Measurements from ENCODE around the gene SLC29A3.

SLC29A3 gene

DNA sequence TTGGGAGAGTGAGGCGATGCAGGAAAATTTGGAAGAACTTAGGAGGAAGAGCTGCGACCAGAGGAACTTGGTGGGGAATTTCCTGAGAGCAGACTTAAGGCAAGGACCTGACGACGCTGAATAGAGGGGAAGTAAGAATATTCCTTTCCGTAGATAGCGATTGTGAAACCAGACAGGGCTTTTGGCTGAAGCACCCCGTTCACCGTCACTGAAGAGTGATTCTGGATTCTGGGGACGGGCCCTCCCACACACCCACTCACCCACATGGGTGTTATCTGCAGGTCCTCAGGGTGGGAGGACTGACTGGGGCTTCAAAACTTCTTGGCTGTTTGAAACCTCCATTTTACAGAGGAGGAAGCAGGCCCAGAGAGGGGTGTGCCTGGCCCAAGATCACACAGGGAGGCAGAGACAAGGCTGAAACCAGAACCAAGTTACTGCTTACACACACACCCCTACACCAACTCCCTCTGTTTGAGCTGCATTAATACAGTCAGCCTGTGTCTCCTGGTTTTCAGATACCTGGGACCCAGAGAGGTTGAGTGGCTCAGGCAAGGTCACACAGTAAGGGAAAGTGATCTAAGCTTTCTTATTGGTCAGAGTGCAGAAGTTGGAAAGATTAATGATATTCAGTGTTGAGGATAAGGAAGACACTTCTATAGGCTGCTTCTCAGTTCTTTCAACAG is 40.4 kb downstream of the SLC29A3 start:
- Histone ChIP-seq H3K4me3 (ENCODE audit: low read depth, low read length) (no peak overlapping the region), H3K4me1 (peaks cover 5% of the 10 kb centered on the region; the same call in 1 of the 2 replicates), H3K36me3 (no peaks in the 10 kb centered on the region), H3K9me3 (no peaks in the 10 kb centered on the region), H3K27me3 (no peaks in the 10 kb centered on the region)
- TF ChIP-seq, protein P1, sequence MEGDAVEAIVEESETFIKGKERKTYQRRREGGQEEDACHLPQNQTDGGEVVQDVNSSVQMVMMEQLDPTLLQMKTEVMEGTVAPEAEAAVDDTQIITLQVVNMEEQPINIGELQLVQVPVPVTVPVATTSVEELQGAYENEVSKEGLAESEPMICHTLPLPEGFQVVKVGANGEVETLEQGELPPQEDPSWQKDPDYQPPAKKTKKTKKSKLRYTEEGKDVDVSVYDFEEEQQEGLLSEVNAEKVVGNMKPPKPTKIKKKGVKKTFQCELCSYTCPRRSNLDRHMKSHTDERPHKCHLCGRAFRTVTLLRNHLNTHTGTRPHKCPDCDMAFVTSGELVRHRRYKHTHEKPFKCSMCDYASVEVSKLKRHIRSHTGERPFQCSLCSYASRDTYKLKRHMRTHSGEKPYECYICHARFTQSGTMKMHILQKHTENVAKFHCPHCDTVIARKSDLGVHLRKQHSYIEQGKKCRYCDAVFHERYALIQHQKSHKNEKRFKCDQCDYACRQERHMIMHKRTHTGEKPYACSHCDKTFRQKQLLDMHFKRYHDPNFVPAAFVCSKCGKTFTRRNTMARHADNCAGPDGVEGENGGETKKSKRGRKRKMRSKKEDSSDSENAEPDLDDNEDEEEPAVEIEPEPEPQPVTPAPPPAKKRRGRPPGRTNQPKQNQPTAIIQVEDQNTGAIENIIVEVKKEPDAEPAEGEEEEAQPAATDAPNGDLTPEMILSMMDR (IDR thresholded peaks at IDR 0.05; ENCODE audit: low read depth, low read length), result no peak
- DNase-seq, result no peak

DNA sequence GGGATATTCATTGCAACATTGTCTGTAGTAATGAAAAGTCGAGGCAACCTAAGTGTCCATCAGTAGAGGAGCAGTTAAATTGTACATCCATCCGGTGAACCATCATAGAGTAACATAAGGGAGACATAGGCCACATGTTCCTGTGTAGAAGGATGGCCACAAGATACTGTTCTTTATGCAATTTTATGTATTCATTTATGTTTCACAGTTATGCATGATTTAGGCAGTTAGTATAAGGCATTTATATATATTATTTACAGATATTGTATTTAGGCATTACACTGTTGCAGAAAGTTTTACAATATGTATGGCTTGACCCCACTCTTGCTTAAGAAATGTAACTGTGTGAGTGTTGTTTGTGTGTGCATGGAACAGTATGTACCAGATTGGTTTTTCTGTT is 41.7 kb downstream of the SLC29A3 start:
- no peak for DNase-seq
- peaks cover 5% of the 10 kb centered on the region; the same call in 1 of the 2 replicates for H3K4me1 ChIP-seq
- TF ChIP-seq, protein P1 (IDR thresholded peaks at IDR 0.05; ENCODE audit: low read depth, low read length), result no peak
- no peaks in the 10 kb centered on the region for H3K9me3 ChIP-seq
- H3K36me3 ChIP-seq, result no peaks in the 10 kb centered on the region
- no peak overlapping the region for H3K4me3 ChIP-seq (ENCODE audit: low read depth, low read length)
- H3K27me3 ChIP-seq, result no peaks in the 10 kb centered on the region

GRCh38 chr10:71361581-71361980 is 42.5 kb downstream of the SLC29A3 start:
- Histone ChIP-seq H3K27me3 (no peaks in the 10 kb centered on the region), H3K36me3 (no peaks in the 10 kb centered on the region), H3K4me1 (peaks cover 5% of the 10 kb centered on the region; the same call in 1 of the 2 replicates), H3K9me3 (no peaks in the 10 kb centered on the region), H3K4me3 (ENCODE audit: low read depth, low read length) (no peak overlapping the region)
- no peak for DNase-seq
- TF ChIP-seq, protein P1 (IDR thresholded peaks at IDR 0.05; ENCODE audit: low read depth, low read length), result no peak

GRCh38 chr10:71362141-71362540 is 43.1 kb downstream of the SLC29A3 start:
- TF ChIP-seq, protein P1 (IDR thresholded peaks at IDR 0.05; ENCODE audit: low read depth, low read length), result no peak
- Histone ChIP-seq H3K27me3 (no peaks in the 10 kb centered on the region), H3K36me3 (no peaks in the 10 kb centered on the region), H3K4me3 (ENCODE audit: low read depth, low read length) (no peak overlapping the region), H3K4me1 (peaks cover 5% of the 10 kb centered on the region; the same call in 1 of the 2 replicates), H3K9me3 (no peaks in the 10 kb centered on the region)
- DNase-seq, result no peak

GRCh38 chr10:71363936-71364335 is 44.9 kb downstream of the SLC29A3 start:
- DNase-seq, result no peak
- TF ChIP-seq, protein P1 (IDR thresholded peaks at IDR 0.05; ENCODE audit: low read depth, low read length), result no peak

GRCh38 chr10:71365366-71365765 is 46.3 kb downstream of the SLC29A3 start:
- Histone ChIP-seq H3K4me3 (ENCODE audit: low read depth, low read length) (no peak overlapping the region), H3K27me3 (no peaks in the 10 kb centered on the region), H3K36me3 (no peaks in the 10 kb centered on the region), H3K4me1 (no peaks in the 10 kb centered on the region), H3K9me3 (no peaks in the 10 kb centered on the region)
- no peak for DNase-seq
- TF ChIP-seq, protein P1 (IDR thresholded peaks at IDR 0.05; ENCODE audit: low read depth, low read length), result no peak

More at GRCh38 chr10:71363936-71364335, 44.9 kb downstream of the SLC29A3 start:
- no peaks in the 10 kb centered on the region for H3K9me3 ChIP-seq
- H3K4me3 ChIP-seq (ENCODE audit: low read depth, low read length), result no peak overlapping the region
- H3K27me3 ChIP-seq, result no peaks in the 10 kb centered on the region
- H3K4me1 ChIP-seq, result no peaks in the 10 kb centered on the region
- no peaks in the 10 kb centered on the region for H3K36me3 ChIP-seq

All from BE2C (cell line).